Measurements from ENCODE around the gene ELOVL3. TPM values are rescaled to one million over a fixed set of nuclear protein-coding genes. Genes with fewer than 3 reads are reported as not detected.
A peak's percentile ranks its signal among the peaks of the same experiment; 100 is the strongest.

Gene ELOVL3
- total RNA-seq, 1 experiment from 2014 or later = 1.2 TPM

GRCh38 chr10:102230861-102231356, 4.8 kb downstream of the ELOVL3 start:
- BruUV-seq (replicated peaks) = no TSS peak
- POLR2A ChIA-PET = interaction anchor here (0.6 kb wide), 1 partner anchor 116 kb away, joined by 4 read pairs; no protein-coding TSS in a partner anchor
- intact Hi-C loops (cut with micrococcal nuclease; ENCODE audit: unreplicated experiment) = loop anchor here (1.0 to 5.0 kb wide), 2 partner anchors 121 to 161 kb away; no protein-coding TSS in a partner anchor

More at GRCh38 chr10:102230861-102231356, 4.8 kb downstream of the ELOVL3 start:
- CTCF ChIA-PET = interaction anchor here (0.5 to 4.6 kb wide), 11 partner anchors 14 to 353 kb away, joined by 3 to 86 read pairs (median 11); partner anchors contain the start of gene GBF1
- Histone ChIP-seq H3K4me3 (ENCODE audit: low read depth in 2 of 2, low read length in 2 of 2) (peak overlapping the region; percentile 44 to 49), H3K4me1 (ENCODE audit: control insufficient read depth, insufficient read depth, low read length) (no peaks in the 10 kb centered on the region), H3K27ac (ENCODE audit: low read length) (no peak overlapping the region), H3K9me3 (ENCODE audit: control insufficient read depth, insufficient read depth, low read depth, low read length) (no peaks in the 10 kb centered on the region), H3K36me3 (ENCODE audit: control insufficient read depth, insufficient read depth, low read length) (no peaks in the 10 kb centered on the region; the same call in 1 of the 2 replicates), H3K27me3 (ENCODE audit: control insufficient read depth, insufficient read depth, low read length) (peaks cover 5% of the 10 kb centered on the region)
- TF ChIP-seq SIN3A (IDR thresholded peaks at IDR 0.05; ENCODE audit: borderline replicate concordance, insufficient read depth, low read depth, low read length) = no peak
- TF ChIP-seq POLR2AphosphoS5 (IDR thresholded peaks at IDR 0.05; ENCODE audit: low read depth, low read length) = no peak
- TF ChIP-seq TCF7L2 (IDR thresholded peaks at IDR 0.05; ENCODE audit: low read depth, low read length) = no peak
- TF ChIP-seq CTCF (IDR thresholded peaks at IDR 0.05) = no peak; the same call in 1 of the 2 replicates
- TF ChIP-seq REST (IDR thresholded peaks at IDR 0.05; ENCODE audit: insufficient read depth in 1 of 2, low read depth in 2 of 2, low read length in 1 of 2) = no peak
- in situ Hi-C loops (cut with HindIII; ENCODE audit: low pct_unique_long_range_greater_than_20kb, low sequenced_read_pairs) = no loop called here
- no peak for DNase-seq (ENCODE audit: low read depth, low spot score)
- peak; percentile 32 for ATAC-seq

Data from Panc1 (cell line).